ENCODE measurements around the gene ZDHHC18. TPM values are rescaled to one million over a fixed set of nuclear protein-coding genes. Genes with fewer than 3 reads are reported as not detected.
A peak's percentile ranks its signal among the peaks of the same experiment; 100 is the strongest.
"Not testable (repeated sequence)": the region's sequence is repeated elsewhere in the genome, so short reads cannot be mapped to it uniquely, and the experiment has no call there.

Gene ZDHHC18
- total RNA-seq, 4 donors from 2014 or later, result 10.5 to 36.9 (median 17.1) TPM

DNA sequence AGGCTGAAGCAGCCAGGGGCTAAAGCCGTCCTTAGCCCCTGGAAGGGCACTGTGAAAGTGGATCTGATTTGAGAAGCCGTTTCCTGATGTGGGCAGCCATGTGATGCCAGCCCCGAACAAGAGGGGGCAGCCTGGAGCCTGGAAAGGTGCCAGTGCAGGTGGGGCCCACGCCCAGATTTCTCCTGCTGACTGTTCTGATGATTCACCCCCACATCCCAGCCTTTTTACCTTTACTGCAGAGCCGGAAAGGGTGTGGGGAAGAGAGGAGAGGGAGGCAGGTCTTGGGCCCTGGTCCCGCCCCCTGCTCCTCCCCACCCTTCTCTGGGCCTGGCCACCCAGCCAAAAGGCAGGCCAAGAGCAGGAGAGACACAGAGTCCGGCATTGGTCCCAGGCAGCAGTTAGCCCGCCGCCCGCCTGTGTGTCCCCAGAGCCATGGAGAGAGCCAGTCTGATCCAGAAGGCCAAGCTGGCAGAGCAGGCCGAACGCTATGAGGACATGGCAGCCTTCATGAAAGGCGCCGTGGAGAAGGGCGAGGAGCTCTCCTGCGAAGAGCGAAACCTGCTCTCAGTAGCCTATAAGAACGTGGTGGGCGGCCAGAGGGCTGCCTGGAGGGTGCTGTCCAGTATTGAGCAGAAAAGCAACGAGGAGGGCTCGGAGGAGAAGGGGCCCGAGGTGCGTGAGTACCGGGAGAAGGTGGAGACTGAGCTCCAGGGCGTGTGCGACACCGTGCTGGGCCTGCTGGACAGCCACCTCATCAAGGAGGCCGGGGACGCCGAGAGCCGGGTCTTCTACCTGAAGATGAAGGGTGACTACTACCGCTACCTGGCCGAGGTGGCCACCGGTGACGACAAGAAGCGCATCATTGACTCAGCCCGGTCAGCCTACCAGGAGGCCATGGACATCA lies 36.5 kb downstream of the ZDHHC18 start, which contains the start of gene SFN:
Gene SFN, plus strand, starts transcription at position 369 of the 904 bp plus-strand sequence. Its CDS starts 64 bp downstream, at position 433.
- Histone ChIP-seq H3K9me3 (no peaks in the 10 kb centered on the region), H3K4me1 (peaks cover 0 to 22% (median 10%) of the 10 kb centered on the region in 3 donors), H3K4me3 (peak within 1 kb of the TSS in 1 of 2 donors; percentile 57), H3K36me3 (peaks cover 0 to 7% of the 10 kb centered on the region in 2 donors), H3K27me3 (no peaks in the 10 kb centered on the region), H3K27ac (peak within 1 kb of the TSS in 3 of 4 donors; percentile 92 to 99 (median 97))
- no peak for ATAC-seq
- 80 to 87% methylated on average over 1 to 22 of the region's 37 CpGs for WGBS, 2 donors (ENCODE audit: low coverage in 1 of 2)
- TF ChIP-seq, protein P1, sequence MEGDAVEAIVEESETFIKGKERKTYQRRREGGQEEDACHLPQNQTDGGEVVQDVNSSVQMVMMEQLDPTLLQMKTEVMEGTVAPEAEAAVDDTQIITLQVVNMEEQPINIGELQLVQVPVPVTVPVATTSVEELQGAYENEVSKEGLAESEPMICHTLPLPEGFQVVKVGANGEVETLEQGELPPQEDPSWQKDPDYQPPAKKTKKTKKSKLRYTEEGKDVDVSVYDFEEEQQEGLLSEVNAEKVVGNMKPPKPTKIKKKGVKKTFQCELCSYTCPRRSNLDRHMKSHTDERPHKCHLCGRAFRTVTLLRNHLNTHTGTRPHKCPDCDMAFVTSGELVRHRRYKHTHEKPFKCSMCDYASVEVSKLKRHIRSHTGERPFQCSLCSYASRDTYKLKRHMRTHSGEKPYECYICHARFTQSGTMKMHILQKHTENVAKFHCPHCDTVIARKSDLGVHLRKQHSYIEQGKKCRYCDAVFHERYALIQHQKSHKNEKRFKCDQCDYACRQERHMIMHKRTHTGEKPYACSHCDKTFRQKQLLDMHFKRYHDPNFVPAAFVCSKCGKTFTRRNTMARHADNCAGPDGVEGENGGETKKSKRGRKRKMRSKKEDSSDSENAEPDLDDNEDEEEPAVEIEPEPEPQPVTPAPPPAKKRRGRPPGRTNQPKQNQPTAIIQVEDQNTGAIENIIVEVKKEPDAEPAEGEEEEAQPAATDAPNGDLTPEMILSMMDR (IDR thresholded peaks at IDR 0.05), result no peak
- TF ChIP-seq POLR2A (IDR thresholded peaks at IDR 0.05) (no peak), EP300 (IDR thresholded peaks at IDR 0.05) (no peak)

DNA sequence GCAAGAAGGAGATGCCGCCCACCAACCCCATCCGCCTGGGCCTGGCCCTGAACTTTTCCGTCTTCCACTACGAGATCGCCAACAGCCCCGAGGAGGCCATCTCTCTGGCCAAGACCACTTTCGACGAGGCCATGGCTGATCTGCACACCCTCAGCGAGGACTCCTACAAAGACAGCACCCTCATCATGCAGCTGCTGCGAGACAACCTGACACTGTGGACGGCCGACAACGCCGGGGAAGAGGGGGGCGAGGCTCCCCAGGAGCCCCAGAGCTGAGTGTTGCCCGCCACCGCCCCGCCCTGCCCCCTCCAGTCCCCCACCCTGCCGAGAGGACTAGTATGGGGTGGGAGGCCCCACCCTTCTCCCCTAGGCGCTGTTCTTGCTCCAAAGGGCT lies 37.2 kb downstream of the ZDHHC18 start:
- Histone ChIP-seq H3K4me1 (peaks cover 0 to 22% (median 10%) of the 10 kb centered on the region in 3 donors), H3K36me3 (peaks cover 0 to under 1% of the 10 kb centered on the region in 2 donors), H3K9me3 (no peaks in the 10 kb centered on the region), H3K4me3 (peak overlapping the region in 1 of 2 donors; percentile 57), H3K27me3 (no peaks in the 10 kb centered on the region), H3K27ac (peak overlapping the region in 3 of 4 donors; percentile 92 to 99 (median 97))
- WGBS, 2 donors (ENCODE audit: low coverage in 1 of 2), result no CpG with 5 or more reads among the region's 20 CpGs
- no peak for ATAC-seq
- TF ChIP-seq POLR2AphosphoS5 (IDR thresholded peaks at IDR 0.05) (no peak), EP300 (IDR thresholded peaks at IDR 0.05) (no peak), POLR2A (IDR thresholded peaks at IDR 0.05) (no peak)
- TF ChIP-seq, protein P1 (IDR thresholded peaks at IDR 0.05), result no peak

DNA sequence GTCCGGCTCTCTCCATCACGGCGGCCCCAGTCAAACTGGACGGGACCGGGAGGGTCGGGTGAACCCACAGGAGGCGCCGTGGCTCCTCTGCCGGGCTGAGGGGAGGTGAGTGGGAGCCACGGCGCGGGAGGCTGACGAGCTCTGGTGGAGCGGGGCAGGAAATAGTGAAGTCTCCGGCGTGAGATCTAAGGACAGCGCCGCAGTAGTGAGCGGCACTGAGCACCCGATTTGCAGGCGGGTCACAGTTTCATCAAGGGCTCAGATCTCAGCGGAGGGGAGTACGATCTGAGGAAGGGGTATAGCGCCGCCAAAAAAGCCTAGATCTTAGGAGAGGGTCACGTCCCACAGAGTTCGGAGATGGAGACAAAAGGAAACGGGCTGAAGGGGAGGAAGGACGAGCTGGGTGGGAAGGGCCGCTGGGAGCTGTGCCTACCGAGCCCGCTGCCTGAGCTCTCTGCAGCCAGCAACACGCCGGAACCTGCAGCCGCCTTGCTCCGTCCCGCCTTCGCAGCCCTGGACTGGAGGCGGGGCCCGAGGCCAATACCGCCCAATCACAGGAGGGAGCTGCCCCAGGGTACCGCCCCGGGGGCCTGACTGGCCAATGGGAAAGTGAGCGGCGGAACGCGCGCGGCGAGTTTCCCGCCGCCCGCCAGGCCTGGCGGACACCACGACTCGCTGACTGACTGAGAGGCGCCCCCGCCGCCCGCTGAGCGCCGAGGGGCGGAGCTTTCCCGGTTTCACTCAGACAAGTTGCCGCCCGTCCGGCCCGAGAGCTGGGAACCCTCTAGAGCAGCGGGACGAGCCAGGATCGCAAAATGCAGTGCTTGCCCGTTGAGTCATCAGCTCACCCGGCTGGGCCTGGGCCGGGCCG lies 38.4 kb downstream of the ZDHHC18 start:
- no peaks in the 10 kb centered on the region for H3K9me3 ChIP-seq
- no peaks in the 10 kb centered on the region for H3K36me3 ChIP-seq
- peaks cover 0 to 22% (median 10%) of the 10 kb centered on the region in 3 donors for H3K4me1 ChIP-seq
- peak overlapping the region; percentile 39 to 57 for H3K4me3 ChIP-seq
- peak; percentile 98 for ATAC-seq
- peak; percentile 50 to 62 for TF ChIP-seq POLR2A (IDR thresholded peaks at IDR 0.05)
- TF ChIP-seq, protein P1 (IDR thresholded peaks at IDR 0.05), result peak in 2 of 4 experiments; percentile 2 to 15
- TF ChIP-seq POLR2AphosphoS5 (IDR thresholded peaks at IDR 0.05), result peak; percentile 59
- TF ChIP-seq EP300 (IDR thresholded peaks at IDR 0.05), result no peak
- H3K27ac ChIP-seq, result peak overlapping the region; percentile 84 to 99 (median 94)
- WGBS, 2 donors (ENCODE audit: low coverage in 1 of 2), result 0% methylated on average over 10 to 18 of the region's 75 CpGs
- H3K27me3 ChIP-seq, result no peaks in the 10 kb centered on the region

DNA sequence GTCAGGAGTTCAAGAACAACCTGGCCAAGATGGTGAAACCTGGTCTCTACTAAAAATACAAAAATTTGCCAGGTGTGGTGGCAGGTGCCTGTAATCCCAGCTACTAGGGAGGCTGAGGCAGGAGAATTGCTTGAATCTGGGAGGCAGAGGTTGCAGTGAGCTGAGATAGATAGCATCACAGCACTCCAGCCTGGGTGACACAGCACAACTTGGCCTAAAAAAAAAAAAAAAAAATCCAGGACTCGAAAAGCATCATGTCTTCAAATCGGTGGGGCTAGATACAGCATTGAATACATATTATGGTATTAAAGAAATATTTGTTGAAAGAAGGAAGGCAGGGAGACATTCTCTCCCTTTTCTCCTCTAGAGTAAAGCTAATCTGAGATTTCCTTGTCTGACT lies 46.6 kb downstream of the ZDHHC18 start:
- not testable (repeated sequence) for H3K9me3 ChIP-seq, H3K4me1 ChIP-seq, H3K27ac ChIP-seq, H3K4me3 ChIP-seq, H3K27me3 ChIP-seq, ATAC-seq
- peaks cover 0 to 40% of the 10 kb centered on the region in 2 donors for H3K36me3 ChIP-seq
- WGBS, 2 donors (ENCODE audit: low coverage in 1 of 2), result 46 to 58% methylated on average over 2 of the region's 2 CpGs

DNA sequence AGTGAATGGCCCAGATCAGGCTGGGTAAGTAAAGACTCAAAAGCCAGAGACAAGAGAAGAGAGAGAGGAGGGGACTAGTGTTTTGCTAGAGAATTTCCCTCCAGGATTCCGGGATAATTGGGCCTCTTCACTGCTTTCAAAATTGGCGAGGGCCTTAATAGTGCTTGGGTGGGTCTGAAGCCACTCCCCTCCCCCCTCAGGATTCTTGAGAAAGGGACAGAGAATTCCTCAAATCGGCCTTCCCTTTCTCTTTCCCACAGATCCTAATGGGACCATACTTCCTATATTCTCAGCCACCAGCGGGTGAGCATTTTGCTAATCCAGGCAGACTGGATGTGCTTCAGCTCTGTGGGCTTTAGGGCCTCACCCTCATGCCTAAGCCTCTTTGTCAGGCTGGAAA lies 48.4 kb downstream of the ZDHHC18 start:
- 65 to 86% methylated on average over 1 to 2 of the region's 4 CpGs for WGBS, 2 donors (ENCODE audit: low coverage in 1 of 2)
- no peak overlapping the region for H3K27ac ChIP-seq

More for the DNA sequence above, 48.4 kb downstream of the ZDHHC18 start:
- peaks cover 0 to 58% of the 10 kb centered on the region in 2 donors for H3K36me3 ChIP-seq
- H3K9me3 ChIP-seq, result no peaks in the 10 kb centered on the region
- peaks cover 0 to 7% (median 0%) of the 10 kb centered on the region in 3 donors for H3K4me1 ChIP-seq
- TF ChIP-seq POLR2A (IDR thresholded peaks at IDR 0.05) (no peak), EP300 (IDR thresholded peaks at IDR 0.05) (no peak), POLR2AphosphoS5 (IDR thresholded peaks at IDR 0.05) (no peak)
- TF ChIP-seq, protein P1 (IDR thresholded peaks at IDR 0.05), result no peak
- no peak for ATAC-seq
- no peak overlapping the region for H3K4me3 ChIP-seq
- H3K27me3 ChIP-seq, result no peaks in the 10 kb centered on the region
